Muscle layer of duodenum (tissue), 2 donors: ENCODE measurements around the gene CTNNA2.
"Not testable (repeated sequence)": the region's sequence is repeated elsewhere in the genome, so short reads cannot be mapped to it uniquely, and the experiment has no call there.

Experiments
- H3K27ac ChIP-seq: one replicate; pipeline ENCODE4 v1.7.0; 2013; ENCODE audit warnings: mild to moderate bottlenecking, low read length
- H3K27me3 ChIP-seq: one replicate; pipeline ENCODE4 v1.7.0; 2013; ENCODE audit warnings: low read depth, mild to moderate bottlenecking, control low read depth, low read length
- H3K36me3 ChIP-seq, 2 donors: one replicate each; pipeline ENCODE4 v1.7.0; 2013; ENCODE audit warnings: low read length in 2 of 2, control low read depth in 1 of 2, mild to moderate bottlenecking in 1 of 2; ENCODE audit not compliant: insufficient read depth in 2 of 2, control insufficient read depth in 1 of 2
- H3K4me1 ChIP-seq, 2 donors: one replicate each; pipeline ENCODE4 v1.7.0; 2013; ENCODE audit warnings: low read length in 2 of 2, mild to moderate bottlenecking in 2 of 2, control low read depth in 1 of 2, moderate library complexity in 1 of 2; ENCODE audit not compliant: insufficient read depth in 2 of 2, control insufficient read depth in 1 of 2
- H3K4me3 ChIP-seq, 2 donors: one replicate each; pipeline ENCODE4 v1.7.0; 2013; ENCODE audit warnings: low read length in 2 of 2, low read depth in 1 of 2, mild to moderate bottlenecking in 1 of 2
- H3K9me3 ChIP-seq, 2 donors: one replicate each; pipeline ENCODE4 v1.7.0; 2013; ENCODE audit warnings: low read length in 2 of 2, control low read depth in 1 of 2, mild to moderate bottlenecking in 1 of 2; ENCODE audit not compliant: control insufficient read depth in 1 of 2
- donor health status: healthy.

The CTNNA2 gene

GRCh38 chr2:80014637-80015036 is 501.8 kb downstream of the CTNNA2 start:
- H3K9me3 ChIP-seq: no peaks in the 10 kb centered on the region
- no peaks in the 10 kb centered on the region for H3K4me1 ChIP-seq
- H3K27me3 ChIP-seq: no peaks in the 10 kb centered on the region
- no peak overlapping the region for H3K27ac ChIP-seq
- H3K36me3 ChIP-seq: no peaks in the 10 kb centered on the region
- no peak overlapping the region for H3K4me3 ChIP-seq

- no peak overlapping the region for H3K27ac ChIP-seq
- no peaks in the 10 kb centered on the region for H3K27me3 ChIP-seq
- H3K36me3 ChIP-seq: no peaks in the 10 kb centered on the region
- no peaks in the 10 kb centered on the region for H3K9me3 ChIP-seq
- H3K4me1 ChIP-seq: no peaks in the 10 kb centered on the region
- no peak overlapping the region for H3K4me3 ChIP-seq
Measured at GRCh38 chr2:80016171-80016570, 503.3 kb downstream of the CTNNA2 start.

- H3K27ac ChIP-seq: no peak overlapping the region
- no peaks in the 10 kb centered on the region for H3K9me3 ChIP-seq
- no peaks in the 10 kb centered on the region for H3K27me3 ChIP-seq
- no peaks in the 10 kb centered on the region for H3K4me1 ChIP-seq
- no peak overlapping the region for H3K4me3 ChIP-seq
- H3K36me3 ChIP-seq: no peaks in the 10 kb centered on the region
Measured at GRCh38 chr2:80019571-80020460, 507.0 kb downstream of the CTNNA2 start.

- no peak overlapping the region for H3K4me3 ChIP-seq
- H3K4me1 ChIP-seq: no peaks in the 10 kb centered on the region
- no peaks in the 10 kb centered on the region for H3K27me3 ChIP-seq
- H3K27ac ChIP-seq: no peak overlapping the region
- H3K36me3 ChIP-seq: no peaks in the 10 kb centered on the region
- H3K9me3 ChIP-seq: no peaks in the 10 kb centered on the region
Measured at GRCh38 chr2:80022018-80022417, 509.2 kb downstream of the CTNNA2 start.

GRCh38 chr2:80026040-80026729 is 513.3 kb downstream of the CTNNA2 start:
- Histone ChIP-seq H3K4me3 (no peak overlapping the region), H3K27me3 (no peaks in the 10 kb centered on the region), H3K36me3 (no peaks in the 10 kb centered on the region), H3K4me1 (no peaks in the 10 kb centered on the region), H3K9me3 (no peaks in the 10 kb centered on the region), H3K27ac (no peak overlapping the region)

- Histone ChIP-seq H3K27me3 (no peaks in the 10 kb centered on the region), H3K9me3 (no peaks in the 10 kb centered on the region), H3K27ac (no peak overlapping the region), H3K4me3 (no peak overlapping the region), H3K4me1 (no peaks in the 10 kb centered on the region), H3K36me3 (no peaks in the 10 kb centered on the region)
Measured at GRCh38 chr2:80028051-80028450, 515.2 kb downstream of the CTNNA2 start.

GRCh38 chr2:80028584-80028983 is 515.7 kb downstream of the CTNNA2 start:
- Histone ChIP-seq H3K4me3 (no peak overlapping the region), H3K4me1 (no peaks in the 10 kb centered on the region), H3K27ac (no peak overlapping the region), H3K36me3 (no peaks in the 10 kb centered on the region), H3K27me3 (no peaks in the 10 kb centered on the region), H3K9me3 (no peaks in the 10 kb centered on the region)

- Histone ChIP-seq H3K9me3 (no peaks in the 10 kb centered on the region), H3K27me3 (no peaks in the 10 kb centered on the region), H3K4me3 (no peak overlapping the region), H3K36me3 (no peaks in the 10 kb centered on the region), H3K4me1 (no peaks in the 10 kb centered on the region), H3K27ac (no peak overlapping the region)
Measured at GRCh38 chr2:80030135-80030534, 517.3 kb downstream of the CTNNA2 start.

GRCh38 chr2:80032684-80033083 is 519.8 kb downstream of the CTNNA2 start:
- H3K9me3 ChIP-seq, H3K4me1 ChIP-seq, H3K4me3 ChIP-seq, H3K27me3 ChIP-seq, H3K27ac ChIP-seq, H3K36me3 ChIP-seq: not testable (repeated sequence)

- H3K36me3 ChIP-seq: no peaks in the 10 kb centered on the region
Measured at GRCh38 chr2:80035749-80036285, 523.0 kb downstream of the CTNNA2 start.

GRCh38 chr2:80037310-80037709 is 524.5 kb downstream of the CTNNA2 start:
- H3K4me3 ChIP-seq: no peak overlapping the region
- no peaks in the 10 kb centered on the region for H3K4me1 ChIP-seq
- H3K9me3 ChIP-seq: no peaks in the 10 kb centered on the region
- H3K27ac ChIP-seq: no peak overlapping the region
- H3K36me3 ChIP-seq: no peaks in the 10 kb centered on the region
- no peaks in the 10 kb centered on the region for H3K27me3 ChIP-seq

More at GRCh38 chr2:80035749-80036285, 523.0 kb downstream of the CTNNA2 start:
- Histone ChIP-seq H3K27ac (no peak overlapping the region), H3K4me1 (no peaks in the 10 kb centered on the region), H3K4me3 (no peak overlapping the region), H3K9me3 (no peaks in the 10 kb centered on the region), H3K27me3 (no peaks in the 10 kb centered on the region)
